HG02571 (cell line): Measurements from ENCODE around the gene CHST13.

Source experiments
- ATAC-seq: cut with Tn5 transposase; IDR thresholded peaks from one replicate; pipeline ENCODE4 v1.9.1; 2021; ENCODE audit warnings: mild to moderate bottlenecking, moderate library complexity; ENCODE audit not compliant: unreplicated experiment

The CHST13 gene

GRCh38 chr3:126552688-126553283 lies 28.8 kb downstream of the CHST13 start:
- ATAC-seq = no peak

GRCh38 chr3:126553284-126554084 lies 29.5 kb downstream of the CHST13 start:
- ATAC-seq = no peak

GRCh38 chr3:126554560-126555525 lies 30.9 kb downstream of the CHST13 start:
- no peak for ATAC-seq

GRCh38 chr3:126555795-126556636 lies 32.1 kb downstream of the CHST13 start:
- no peak for ATAC-seq

- ATAC-seq = no peak
Measured at GRCh38 chr3:126556637-126557414, 32.9 kb downstream of the CHST13 start.

- ATAC-seq = no peak
Measured at GRCh38 chr3:126557415-126557745, 33.4 kb downstream of the CHST13 start.

- ATAC-seq = no peak
Measured at GRCh38 chr3:126557761-126558160, 33.8 kb downstream of the CHST13 start.

GRCh38 chr3:126558336-126559071 lies 34.5 kb downstream of the CHST13 start, which contains the start of gene C3orf22:
C3orf22 (minus strand) TSS chr3:126558932; CDS start chr3:126553390, 5,542 bp downstream.
- no peak for ATAC-seq

- no peak for ATAC-seq
Measured at GRCh38 chr3:126562737-126563276, 38.9 kb downstream of the CHST13 start.

- no peak for ATAC-seq
Measured at GRCh38 chr3:126567696-126568438, 43.9 kb downstream of the CHST13 start.

- no peak for ATAC-seq
Measured at GRCh38 chr3:126568776-126569342, 44.9 kb downstream of the CHST13 start.

- ATAC-seq = no peak
Measured at GRCh38 chr3:126569390-126569975, 45.5 kb downstream of the CHST13 start.

GRCh38 chr3:126570103-126570541 lies 46.2 kb downstream of the CHST13 start:
- ATAC-seq = no peak

GRCh38 chr3:126571078-126571477 lies 47.1 kb downstream of the CHST13 start:
- no peak for ATAC-seq

GRCh38 chr3:126573492-126574117 lies 49.6 kb downstream of the CHST13 start:
- ATAC-seq = no peak

GRCh38 chr3:126577261-126577660 lies 53.3 kb downstream of the CHST13 start:
- ATAC-seq = no peak

GRCh38 chr3:126578702-126579101 lies 54.7 kb downstream of the CHST13 start:
- no peak for ATAC-seq
